ENCODE results near the gene SEPTIN12.

- no peak for TF ChIP-seq CTCF (IDR thresholded peaks at IDR 0.05)
- TF ChIP-seq EP300 (IDR thresholded peaks at IDR 0.05), result no peak
- no peak for TF ChIP-seq POLR2A (IDR thresholded peaks at IDR 0.05)
Measured at GRCh38 chr16:4755687-4756086, 32.5 kb downstream of the SEPTIN12 start.

All from ovary (tissue), 3 donors.